Measurements from ENCODE around the gene SLC5A12.

- TF ChIP-seq POLR2A (IDR thresholded peaks at IDR 0.05) (no peak), CTCF (IDR thresholded peaks at IDR 0.05) (no peak)
Measured at GRCh38 chr11:26704249-26704648, 17.6 kb downstream of the SLC5A12 start.
